ENCODE data around the gene RNFT2.
"Not testable (repeated sequence)": the region's sequence is repeated elsewhere in the genome, so short reads cannot be mapped to it uniquely, and the experiment has no call there.

The RNFT2 gene

DNA sequence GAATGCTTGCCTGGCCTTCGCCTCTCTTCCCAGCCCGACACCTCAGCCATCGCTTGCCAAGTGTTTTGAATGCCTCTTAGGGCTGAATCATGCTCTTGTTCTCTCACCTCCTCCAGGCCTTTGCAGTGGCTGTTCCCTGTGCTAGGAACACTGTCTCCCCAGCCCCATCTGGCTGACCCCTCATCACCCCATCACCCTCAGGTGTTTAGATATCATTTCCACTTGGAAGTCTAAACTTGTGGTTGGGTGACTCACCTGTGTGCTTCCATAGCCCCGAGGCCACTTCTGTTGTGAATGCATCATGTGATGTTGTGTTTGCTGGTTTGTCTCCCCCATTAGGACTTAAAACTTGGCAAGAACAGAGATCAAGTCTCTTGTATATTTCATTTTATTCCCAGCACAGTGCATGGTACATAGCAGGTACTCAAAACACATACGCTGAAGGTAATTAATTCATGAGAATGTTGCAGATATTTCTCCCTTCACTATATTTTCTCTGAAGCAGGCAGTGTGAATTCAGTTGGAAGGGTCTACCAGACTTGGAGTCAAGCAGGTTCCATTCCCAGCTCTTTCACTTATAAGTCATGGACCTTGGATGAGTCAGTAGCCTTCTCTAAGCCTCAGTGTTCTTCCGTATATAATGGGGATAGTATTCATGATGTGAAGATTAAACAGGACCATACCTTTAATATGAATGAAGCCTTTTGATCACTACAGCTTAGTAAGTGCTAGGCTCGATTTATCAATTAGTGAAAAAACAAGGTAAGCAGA is 75.3 kb downstream of the RNFT2 start:
- Histone ChIP-seq H3K4me3 (ENCODE audit: low read length) (peak overlapping the region; percentile 20; the same call in 1 of the 2 replicates), H3K4me2 (ENCODE audit: low read length) (peak overlapping the region; percentile 92), H3K79me2 (ENCODE audit: control insufficient read depth, low read length) (peaks cover 15% of the 10 kb centered on the region), H3K27ac (ENCODE audit: low read depth, low read length) (peak overlapping the region; percentile 95), H3K4me1 (ENCODE audit: control insufficient read depth, low read length) (peaks cover 94% of the 10 kb centered on the region), H3K27me3 (ENCODE audit: control insufficient read depth, low read length) (no peaks in the 10 kb centered on the region), H4K20me1 (ENCODE audit: control insufficient read depth, insufficient read depth, low read depth, low read length) (no peaks in the 10 kb centered on the region), H3F3A (ENCODE audit: control insufficient read depth, insufficient read depth) (peaks cover 17% of the 10 kb centered on the region), H3K36me3 (ENCODE audit: control insufficient read depth, low read length) (peaks cover 18% of the 10 kb centered on the region), H3K9me2 (replicated peaks; ENCODE audit: control insufficient read depth, low read length) (no peaks in the 10 kb centered on the region), H3K9me3 (ENCODE audit: control insufficient read depth, insufficient read depth, low read length) (no peaks in the 10 kb centered on the region)
- TF ChIP-seq, protein P1, sequence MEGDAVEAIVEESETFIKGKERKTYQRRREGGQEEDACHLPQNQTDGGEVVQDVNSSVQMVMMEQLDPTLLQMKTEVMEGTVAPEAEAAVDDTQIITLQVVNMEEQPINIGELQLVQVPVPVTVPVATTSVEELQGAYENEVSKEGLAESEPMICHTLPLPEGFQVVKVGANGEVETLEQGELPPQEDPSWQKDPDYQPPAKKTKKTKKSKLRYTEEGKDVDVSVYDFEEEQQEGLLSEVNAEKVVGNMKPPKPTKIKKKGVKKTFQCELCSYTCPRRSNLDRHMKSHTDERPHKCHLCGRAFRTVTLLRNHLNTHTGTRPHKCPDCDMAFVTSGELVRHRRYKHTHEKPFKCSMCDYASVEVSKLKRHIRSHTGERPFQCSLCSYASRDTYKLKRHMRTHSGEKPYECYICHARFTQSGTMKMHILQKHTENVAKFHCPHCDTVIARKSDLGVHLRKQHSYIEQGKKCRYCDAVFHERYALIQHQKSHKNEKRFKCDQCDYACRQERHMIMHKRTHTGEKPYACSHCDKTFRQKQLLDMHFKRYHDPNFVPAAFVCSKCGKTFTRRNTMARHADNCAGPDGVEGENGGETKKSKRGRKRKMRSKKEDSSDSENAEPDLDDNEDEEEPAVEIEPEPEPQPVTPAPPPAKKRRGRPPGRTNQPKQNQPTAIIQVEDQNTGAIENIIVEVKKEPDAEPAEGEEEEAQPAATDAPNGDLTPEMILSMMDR (IDR thresholded peaks at IDR 0.05; ENCODE audit: low read depth, low read length, poor library complexity, severe bottlenecking) = no peak
- TF ChIP-seq EZH2phosphoT487 (IDR thresholded peaks at IDR 0.05; ENCODE audit: borderline replicate concordance, low read length) = no peak

DNA sequence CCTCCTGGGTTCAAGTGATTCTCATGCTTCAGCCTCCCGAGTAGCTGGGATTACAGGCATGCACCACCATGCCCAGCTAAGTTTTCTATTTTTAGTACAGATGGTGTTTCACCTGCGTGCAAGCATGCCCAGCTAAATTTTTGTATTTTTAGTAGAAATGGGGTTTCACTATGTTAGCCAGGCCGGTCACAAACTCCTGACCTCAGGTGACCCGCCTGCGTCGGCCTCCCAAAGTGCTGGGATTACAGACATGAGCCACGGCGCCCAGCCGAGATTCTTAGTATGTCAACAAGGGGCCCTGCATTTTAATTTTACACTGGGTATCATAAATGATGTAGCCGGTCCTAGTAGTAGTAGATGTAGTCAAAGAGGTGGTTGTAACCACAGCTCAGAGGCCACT is 76.7 kb downstream of the RNFT2 start:
- not testable (repeated sequence) for H4K20me1 ChIP-seq (ENCODE audit: control insufficient read depth, insufficient read depth, low read depth, low read length); H3K9me2 ChIP-seq (replicated peaks; ENCODE audit: control insufficient read depth, low read length); H3K27me3 ChIP-seq (ENCODE audit: control insufficient read depth, low read length); H3K9me3 ChIP-seq (ENCODE audit: control insufficient read depth, insufficient read depth, low read length)
- H3F3A ChIP-seq (ENCODE audit: control insufficient read depth, insufficient read depth) = peaks cover 23% of the 10 kb centered on the region
- H3K79me2 ChIP-seq (ENCODE audit: control insufficient read depth, low read length) = peaks cover 22% of the 10 kb centered on the region
- H3K36me3 ChIP-seq (ENCODE audit: control insufficient read depth, low read length) = peaks cover 22% of the 10 kb centered on the region
- peak overlapping the region; percentile 95 for H3K27ac ChIP-seq (ENCODE audit: low read depth, low read length)
- peak overlapping the region; percentile 20 for H3K4me3 ChIP-seq (ENCODE audit: low read length)
- peaks cover 95% of the 10 kb centered on the region for H3K4me1 ChIP-seq (ENCODE audit: control insufficient read depth, low read length)
- H3K4me2 ChIP-seq (ENCODE audit: low read length) = peak overlapping the region; percentile 92

DNA sequence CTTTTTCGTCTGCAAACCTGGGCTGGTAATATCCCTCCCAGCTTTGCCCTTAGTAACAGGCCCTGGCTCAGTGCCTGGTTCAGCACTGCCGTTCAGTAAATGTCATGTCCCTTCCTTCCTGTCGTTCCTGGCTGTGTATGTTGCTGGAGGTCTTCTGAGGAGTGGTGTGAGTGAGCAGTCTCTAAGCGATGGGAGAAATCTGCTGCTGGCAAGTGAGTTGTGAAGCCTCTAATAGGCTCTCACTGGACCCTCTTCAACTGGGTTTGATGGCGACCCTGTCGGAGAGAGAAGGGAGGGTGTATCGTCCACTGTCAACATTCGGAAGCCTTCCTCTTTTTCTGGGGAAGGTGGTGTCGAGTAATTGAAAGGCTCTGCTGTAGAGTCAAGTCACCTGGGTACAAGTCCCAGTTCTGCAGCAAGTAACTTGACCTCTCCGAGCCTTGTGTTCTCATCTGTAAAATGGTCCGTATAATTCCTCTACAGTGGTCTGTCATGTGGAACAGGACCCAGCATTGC is 80.3 kb downstream of the RNFT2 start:
- Histone ChIP-seq H3K36me3 (ENCODE audit: control insufficient read depth, low read length) (peaks cover 20% of the 10 kb centered on the region), H3K27ac (ENCODE audit: low read depth, low read length) (peak overlapping the region; percentile 95), H3F3A (ENCODE audit: control insufficient read depth, insufficient read depth) (peaks cover 23% of the 10 kb centered on the region), H3K79me2 (ENCODE audit: control insufficient read depth, low read length) (peaks cover 26% of the 10 kb centered on the region), H3K9me3 (ENCODE audit: control insufficient read depth, insufficient read depth, low read length) (no peaks in the 10 kb centered on the region), H3K4me1 (ENCODE audit: control insufficient read depth, low read length) (peaks cover 87% of the 10 kb centered on the region), H3K9me2 (replicated peaks; ENCODE audit: control insufficient read depth, low read length) (no peaks in the 10 kb centered on the region), H3K4me2 (ENCODE audit: low read length) (peak overlapping the region; percentile 92), H4K20me1 (ENCODE audit: control insufficient read depth, insufficient read depth, low read depth, low read length) (no peaks in the 10 kb centered on the region), H3K4me3 (ENCODE audit: low read length) (peak overlapping the region; percentile 97), H3K27me3 (ENCODE audit: control insufficient read depth, low read length) (no peaks in the 10 kb centered on the region)
- TF ChIP-seq, protein P1 (IDR thresholded peaks at IDR 0.05; ENCODE audit: low read depth, low read length, poor library complexity, severe bottlenecking) = no peak
- no peak for TF ChIP-seq EZH2phosphoT487 (IDR thresholded peaks at IDR 0.05; ENCODE audit: borderline replicate concordance, low read length)

Data from DOHH2 (cell line).